HepG2 (cell line): ENCODE data around the gene PERCC1. TPM values are rescaled to one million over a fixed set of nuclear protein-coding genes. Genes with fewer than 3 reads are reported as not detected.

Experiments
- CSRNP2 ChIP-seq: sonication (generic); formaldehyde crosslinking; conservative IDR thresholded peaks from 2 replicates; pipeline ENCODE4 v1.8.0; 2022; ENCODE audit warnings: low read depth, missing genetic modification reagents
- MEIS1 ChIP-seq: sonication (generic); formaldehyde crosslinking; IDR thresholded peaks from 2 replicates; pipeline ENCODE4 v1.9.0; 2021; ENCODE audit warnings: mild to moderate bottlenecking, missing genetic modification reagents, moderate library complexity, borderline replicate concordance
- MIER3 ChIP-seq: IDR thresholded peaks from 2 replicates; pipeline ENCODE4 v1.6.1; 2016; ENCODE audit warnings: missing compliant biosample characterization, borderline replicate concordance
- NFAT5 ChIP-seq: sonication (generic); formaldehyde crosslinking; IDR thresholded peaks from 2 replicates; pipeline ENCODE4 v1.4.0; 2020; ENCODE audit warnings: missing genetic modification reagents
- NFYB ChIP-seq: sonication (generic); formaldehyde crosslinking; IDR thresholded peaks from 2 replicates; pipeline ENCODE4 v1.4.0; 2020; ENCODE audit warnings: missing genetic modification reagents
- PAWR ChIP-seq: sonication (generic); formaldehyde crosslinking; IDR thresholded peaks from 2 replicates; pipeline ENCODE4 v1.4.0; 2020; ENCODE audit warnings: missing genetic modification reagents, mild to moderate bottlenecking, borderline replicate concordance
- RXRA ChIP-seq: sonication (generic); formaldehyde crosslinking; IDR thresholded peaks from 2 replicates; pipeline ENCODE4 v1.5.1; 2020; ENCODE audit warnings: missing genetic modification reagents
- ZNF275 ChIP-seq: sonication (generic); formaldehyde crosslinking; IDR thresholded peaks from 2 replicates; pipeline ENCODE4 v1.8.0; 2022; ENCODE audit warnings: missing genetic modification reagents, mild to moderate bottlenecking, inconsistent platforms, borderline replicate concordance
- ZNF281 ChIP-seq: sonication (generic); formaldehyde crosslinking; IDR thresholded peaks from 2 replicates; pipeline ENCODE4 v1.4.0; 2020; ENCODE audit warnings: missing genetic modification reagents, borderline replicate concordance
- ZNF570 ChIP-seq: sonication (generic); formaldehyde crosslinking; IDR thresholded peaks from 2 replicates; pipeline ENCODE4 v1.4.0; 2020; ENCODE audit warnings: mild to moderate bottlenecking, missing genetic modification reagents, borderline replicate concordance
- ZNF678 ChIP-seq: sonication (generic); formaldehyde crosslinking; IDR thresholded peaks from 2 replicates; pipeline ENCODE4 v1.4.0; 2020; ENCODE audit warnings: mild to moderate bottlenecking, missing genetic modification reagents
- ZNF710 ChIP-seq: sonication (generic); formaldehyde crosslinking; IDR thresholded peaks from 2 replicates; pipeline ENCODE4 v1.5.0; 2020; ENCODE audit warnings: mild to moderate bottlenecking, missing genetic modification reagents, borderline replicate concordance
- ZNF740 ChIP-seq: sonication (generic); formaldehyde crosslinking; IDR thresholded peaks from 2 replicates; pipeline ENCODE4 v1.4.0; 2020; ENCODE audit warnings: missing genetic modification reagents
- polyA plus RNA-seq, 8 experiments: library from polyadenylated mRNA; depleted of rRNA in 3 of 8; stranded (reverse) in 7 of 8; unstranded in 1 of 8; fragments of >200 nt; fragmentation: Illumina TruSeq in 4 of 8; extraction: Trizol in 4 of 8; gene quantifications; 2 replicates each; pipeline versions ENCODE4 v1.2.1 to v1.2.3, GENCODE V29; 2011 to 2016; ENCODE audit warnings: low read depth in 4 of 8, missing spikeins in 1 of 8, mixed read lengths in 1 of 8; ENCODE audit not compliant: insufficient read depth in 1 of 8
- total RNA-seq, 5 experiments: library from RNA; depleted of rRNA; stranded (reverse); fragments of >200 nt; fragmentation: Illumina TruSeq; extraction: Trizol; gene quantifications; 2 replicates each; pipeline ENCODE4 v1.2.3, GENCODE V29; 2016; ENCODE audit warnings: low read depth in 1 of 5

PERCC1 gene
- total and polyA plus RNA-seq, 2 of the 13 experiments (the other 11 are each of a cell fraction or from before 2014, with no cell fraction given): 0.15 TPM; not detected in 1

DNA sequence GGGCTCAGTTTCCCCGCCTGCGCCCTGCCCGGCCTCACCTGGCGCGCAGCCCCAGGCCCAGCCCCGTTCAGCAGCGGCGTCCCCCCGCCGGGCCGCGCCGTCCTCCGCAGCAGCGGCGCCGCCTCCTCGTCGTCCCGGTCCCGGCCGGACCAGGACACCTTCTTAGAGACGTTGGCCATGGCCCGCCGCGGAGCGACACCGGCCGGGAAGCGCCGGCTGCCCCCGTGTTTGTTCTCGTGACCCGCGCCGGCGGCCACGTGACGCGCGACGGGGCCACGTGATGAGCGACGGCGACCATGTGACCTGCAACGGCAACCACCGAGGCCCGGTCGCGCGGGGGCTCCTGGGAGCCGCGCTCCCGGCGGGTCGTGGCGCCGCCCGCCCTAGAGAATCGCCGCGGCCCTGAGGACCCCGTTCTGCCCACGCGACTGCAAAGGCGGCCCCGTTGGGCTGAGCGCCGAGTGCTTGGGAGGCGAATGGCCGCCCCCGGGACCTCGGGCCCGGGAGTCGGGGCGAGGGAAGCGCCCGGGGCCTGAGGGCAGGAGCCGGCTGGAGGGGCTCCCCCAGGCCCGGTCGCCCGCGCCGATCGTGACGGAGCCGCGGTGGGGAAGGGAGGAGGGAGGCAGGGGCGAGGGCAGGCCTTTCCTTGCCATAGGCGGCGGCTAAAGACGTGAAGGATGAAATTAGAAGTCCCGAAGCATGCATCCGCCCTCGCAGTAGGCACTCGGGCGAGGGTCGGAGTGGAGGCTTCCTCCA, 44.1 kb downstream of the PERCC1 start, which contains the start of gene CLCN7 (continued):
- TF ChIP-seq CSRNP2 (CRISPR knock-in tag) (no peak; the same call in 1 of the 2 replicates), ZNF740 (no peak; the same call in 1 of the 2 replicates), ZNF710 (peak; percentile 35; the same call in 1 of the 2 replicates), ZNF275 (CRISPR knock-in tag) (peak; percentile 64; the same call in 1 of the 2 replicates), ZNF570 (CRISPR knock-in tag) (peak; percentile 94; the same call in 1 of the 2 replicates), RXRA (CRISPR knock-in tag) (peak; percentile 70), MEIS1 (CRISPR knock-in tag) (no peak), PAWR (CRISPR knock-in tag) (no peak), NFAT5 (CRISPR knock-in tag) (peak; percentile 96), ZNF281 (CRISPR knock-in tag) (peak; percentile 49; the same call in 1 of the 2 replicates), MIER3 (CRISPR knock-in tag) (peak; percentile 46; the same call in 1 of the 2 replicates), ZNF678 (CRISPR knock-in tag) (0 out of 2 replicates have a peak, but pooled peaks have one; percentile 47), NFYB (CRISPR knock-in tag) (peak; percentile 30; the same call in 1 of the 2 replicates)
